UCSD-AML1 (cell line): ENCODE measurements around the gene ACTR6.
"Not testable (repeated sequence)": the region's sequence is repeated elsewhere in the genome, so short reads cannot be mapped to it uniquely, and the experiment has no call there.

Experiments used
- DNase-seq: peaks from one replicate; lab custom pipeline; 2025; ENCODE audit not compliant: unreplicated experiment; lab: John Stamatoyannopoulos, UW

Gene ACTR6

GRCh38 chr12:100200463-100201181, at the start of gene ACTR6:
Gene ACTR6, plus strand, starts transcription at chr12:100200815. Its CDS starts 37 bp downstream, at chr12:100200852.
- peak; percentile 92 for DNase-seq

GRCh38 chr12:100151769-100152168, 48.8 kb upstream of the ACTR6 start:
- DNase-seq, result no peak

- no peak for DNase-seq
Observed at GRCh38 chr12:100153131-100153530, 47.5 kb upstream of the ACTR6 start.

- DNase-seq, result peak; percentile 84
Observed at GRCh38 chr12:100154474-100155247, 46.0 kb upstream of the ACTR6 start.

GRCh38 chr12:100156731-100157426, 43.7 kb upstream of the ACTR6 start:
- DNase-seq, result no peak

- no peak for DNase-seq
Observed at GRCh38 chr12:100157427-100157821, 43.2 kb upstream of the ACTR6 start.

GRCh38 chr12:100158535-100158934, 42.1 kb upstream of the ACTR6 start:
- DNase-seq, result no peak

- DNase-seq, result no peak
Observed at GRCh38 chr12:100159391-100160104, 41.1 kb upstream of the ACTR6 start.

- DNase-seq, result peak; percentile 83
Observed at GRCh38 chr12:100163416-100164152, 37.0 kb upstream of the ACTR6 start.

GRCh38 chr12:100164153-100164704, 36.4 kb upstream of the ACTR6 start:
- DNase-seq, result no peak

- DNase-seq, result no peak
Observed at GRCh38 chr12:100165356-100165755, 35.3 kb upstream of the ACTR6 start.

- no peak for DNase-seq
Observed at GRCh38 chr12:100166232-100166631, 34.4 kb upstream of the ACTR6 start.

GRCh38 chr12:100168562-100168961, 32.1 kb upstream of the ACTR6 start:
- no peak for DNase-seq

GRCh38 chr12:100169345-100169744, 31.3 kb upstream of the ACTR6 start:
- no peak for DNase-seq

GRCh38 chr12:100170313-100170858, 30.2 kb upstream of the ACTR6 start:
- no peak for DNase-seq

- DNase-seq, result no peak
Observed at GRCh38 chr12:100171248-100171647, 29.4 kb upstream of the ACTR6 start.

GRCh38 chr12:100173111-100173510, 27.5 kb upstream of the ACTR6 start:
- no peak for DNase-seq

GRCh38 chr12:100174495-100174894, 26.1 kb upstream of the ACTR6 start:
- no peak for DNase-seq

- not testable (repeated sequence) for DNase-seq
Observed at GRCh38 chr12:100176493-100176892, 24.1 kb upstream of the ACTR6 start.

- no peak for DNase-seq
Observed at GRCh38 chr12:100179252-100179651, 21.4 kb upstream of the ACTR6 start.
